ENCODE results near the gene OR11H7.
"Not testable (repeated sequence)": the region's sequence is repeated elsewhere in the genome, so short reads cannot be mapped to it uniquely, and the experiment has no call there.

Gene OR11H7

DNA sequence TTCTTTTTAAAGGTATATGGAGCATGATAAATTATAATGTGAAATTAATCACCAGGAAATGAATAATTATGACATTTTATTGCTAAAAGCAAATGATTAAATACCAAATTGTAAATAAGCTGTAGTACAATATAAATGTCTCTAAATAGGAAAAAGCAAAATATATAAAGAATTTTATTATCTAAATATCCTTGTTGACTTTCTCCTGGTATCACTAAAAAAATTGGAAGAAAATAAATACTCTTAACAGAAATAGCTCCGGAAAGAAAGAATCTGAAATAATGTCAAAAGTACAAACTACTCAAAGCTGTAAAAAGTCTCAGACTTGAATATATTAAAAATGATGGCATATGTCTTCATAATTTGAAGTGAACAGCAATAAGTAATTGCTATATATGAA, at the start of gene OR11H7:
Gene OR11H7 (plus strand): TSS at position 301 of the 400 bp plus-strand sequence.
- DNase-seq = no peak

DNA sequence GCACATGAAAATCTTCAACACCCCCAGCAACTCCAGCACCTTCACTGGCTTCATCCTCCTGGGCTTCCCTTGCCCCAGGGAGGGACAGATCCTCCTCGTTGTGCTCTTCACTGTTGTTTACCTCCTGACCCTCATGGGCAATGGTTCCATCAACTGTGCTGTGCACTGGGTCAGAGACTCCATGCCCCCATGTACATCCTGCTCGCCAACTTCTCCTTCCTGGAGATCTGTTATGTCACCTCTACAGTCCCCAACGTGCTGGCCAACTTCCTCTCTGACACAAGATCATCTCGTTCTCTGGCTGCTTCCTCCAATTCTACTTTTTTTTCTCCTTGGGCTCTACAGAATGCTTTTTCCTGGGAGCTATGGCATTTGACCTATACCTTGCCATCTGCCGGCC, 49.6 kb upstream of the OR11H7 start:
- DNase-seq = no peak

DNA sequence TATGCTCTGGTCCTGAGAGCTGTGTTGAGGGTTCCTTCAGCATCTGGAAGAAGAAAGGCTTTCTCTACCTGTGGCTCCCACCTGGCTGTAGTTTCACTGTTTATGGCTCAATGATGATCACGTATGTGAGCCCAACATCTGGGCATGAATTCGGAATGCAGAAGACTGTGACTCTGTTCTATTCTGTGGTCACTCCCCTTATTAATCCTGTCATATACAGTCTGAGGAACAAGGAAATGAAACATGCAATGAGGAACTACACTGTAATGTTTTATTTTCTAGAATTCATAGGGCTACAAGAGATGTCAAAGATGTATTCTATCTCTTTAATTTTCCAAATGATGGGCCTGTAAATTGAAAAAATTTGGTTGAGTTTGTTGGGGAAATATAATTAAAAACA, 48.9 kb upstream of the OR11H7 start:
- no peak for DNase-seq

DNA sequence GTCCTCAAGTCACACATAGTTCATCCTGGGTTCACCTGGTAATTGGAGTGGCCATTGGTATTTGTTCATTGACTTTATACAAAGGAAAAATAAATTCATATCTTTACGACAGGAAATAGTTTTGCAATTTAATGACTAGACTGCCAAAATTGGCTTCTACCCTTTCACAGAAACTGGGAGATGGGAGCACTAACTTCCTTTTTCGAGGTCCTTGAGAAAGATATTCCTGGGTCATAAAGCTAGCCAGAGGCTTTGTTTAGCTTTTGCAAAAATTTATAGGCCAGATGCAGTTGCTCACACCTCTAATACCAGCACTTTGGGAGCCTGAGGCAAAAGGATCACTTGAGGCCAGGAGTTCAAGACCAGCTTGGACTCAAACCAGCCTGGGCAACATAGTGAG, 48.3 kb upstream of the OR11H7 start:
- DNase-seq = no peak

DNA sequence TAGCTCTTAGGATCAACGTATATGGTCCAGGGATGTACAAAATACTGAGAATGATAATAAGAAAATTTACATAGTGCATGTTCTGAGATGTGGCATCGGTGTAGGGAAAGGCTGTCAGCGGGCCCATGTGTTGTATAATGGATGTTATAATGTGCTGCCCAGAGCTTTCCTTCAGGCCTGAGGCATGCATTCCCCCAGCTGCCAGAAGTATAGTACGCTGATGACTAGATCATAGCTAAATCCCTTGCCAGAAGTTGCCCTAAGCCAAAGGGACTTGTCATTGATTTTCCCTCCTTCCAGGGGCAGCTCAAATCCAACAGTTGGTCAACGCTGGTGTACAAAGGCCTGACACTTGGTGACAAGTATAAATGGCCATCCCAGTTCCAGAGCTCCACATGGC, 44.6 kb upstream of the OR11H7 start:
- no peak for DNase-seq

DNA sequence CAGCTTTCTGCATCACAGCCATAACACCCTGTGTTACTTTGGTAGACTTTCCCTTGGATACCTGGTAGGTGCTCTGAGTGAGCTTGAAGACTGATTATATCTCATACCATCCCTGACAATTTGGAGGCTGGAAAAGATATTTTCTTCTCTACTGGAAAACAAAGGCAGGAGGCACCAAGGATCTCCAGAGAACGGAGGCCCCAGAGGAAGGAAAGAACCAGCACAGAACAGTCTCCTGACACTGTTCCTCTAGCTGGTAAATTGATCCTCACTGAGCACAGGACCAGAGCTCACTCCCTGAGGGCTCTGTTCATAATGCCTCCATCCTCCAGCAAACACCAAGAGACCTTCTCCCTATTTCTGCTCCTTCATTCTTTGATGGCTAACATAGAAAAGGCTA, 38.2 kb upstream of the OR11H7 start, which contains the start of gene OR11G2:
Gene OR11G2 (plus strand): TSS at position 301 of the 400 bp plus-strand sequence. CDS start 6,542 bp downstream, outside the sequence.
- DNase-seq = no peak

DNA sequence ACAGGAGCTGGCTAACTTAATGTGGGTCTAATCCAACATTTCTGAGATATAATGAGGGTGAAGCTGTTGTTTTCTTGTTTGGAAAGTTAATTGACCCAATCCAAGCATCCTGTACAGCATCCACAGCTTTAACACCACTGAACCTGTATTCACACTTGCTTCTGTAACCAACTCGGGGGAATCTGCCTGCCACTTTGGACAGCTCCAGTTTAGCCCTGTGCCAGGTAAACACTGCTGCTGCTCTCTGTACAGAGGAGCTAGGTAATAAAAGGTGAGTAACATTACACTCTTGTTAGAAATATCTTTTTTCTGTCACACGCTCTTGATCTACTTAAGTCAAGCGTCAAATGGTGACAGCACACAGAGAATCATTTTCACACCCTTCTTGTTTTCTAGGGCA, 37.4 kb upstream of the OR11H7 start:
- DNase-seq = no peak

DNA sequence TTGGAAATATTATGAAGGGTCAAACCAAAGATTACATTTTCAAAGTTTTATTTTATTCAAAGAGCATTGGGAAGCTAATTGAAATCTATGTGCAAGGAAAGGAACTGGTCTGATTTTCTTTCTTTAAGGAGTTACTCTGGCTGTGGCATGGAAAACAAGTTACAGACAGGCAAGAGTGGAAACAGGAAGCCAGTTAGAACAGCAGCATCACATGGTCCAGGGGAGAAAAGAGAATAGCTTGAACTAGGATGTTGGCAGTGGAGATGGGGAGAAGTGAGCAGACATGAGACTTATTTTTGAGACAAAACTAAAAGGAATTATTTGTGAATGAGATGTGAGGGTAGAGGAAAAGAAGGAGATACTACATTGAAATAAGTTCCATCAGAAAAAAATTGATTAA, 34.7 kb upstream of the OR11H7 start:
- no peak for DNase-seq

DNA sequence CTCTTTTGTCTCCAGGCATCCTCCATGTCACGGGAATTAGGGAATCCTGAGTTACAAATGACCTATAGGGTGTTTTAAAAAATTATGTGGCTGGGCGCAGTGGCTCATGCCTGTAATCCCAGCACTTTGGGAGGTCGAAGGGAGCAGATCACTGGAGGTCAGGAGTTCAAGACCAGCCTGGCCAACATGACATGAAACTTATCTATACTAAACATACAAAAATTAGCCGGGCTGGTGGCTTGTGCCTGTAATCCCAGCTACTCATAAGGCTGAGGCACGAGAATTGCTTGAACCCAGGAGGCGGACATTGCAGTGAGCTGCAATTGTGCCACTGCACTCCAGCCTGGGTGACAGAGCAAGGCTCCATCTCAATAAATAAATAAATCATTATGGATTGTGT, 33.6 kb upstream of the OR11H7 start:
- DNase-seq = not testable (repeated sequence)

DNA sequence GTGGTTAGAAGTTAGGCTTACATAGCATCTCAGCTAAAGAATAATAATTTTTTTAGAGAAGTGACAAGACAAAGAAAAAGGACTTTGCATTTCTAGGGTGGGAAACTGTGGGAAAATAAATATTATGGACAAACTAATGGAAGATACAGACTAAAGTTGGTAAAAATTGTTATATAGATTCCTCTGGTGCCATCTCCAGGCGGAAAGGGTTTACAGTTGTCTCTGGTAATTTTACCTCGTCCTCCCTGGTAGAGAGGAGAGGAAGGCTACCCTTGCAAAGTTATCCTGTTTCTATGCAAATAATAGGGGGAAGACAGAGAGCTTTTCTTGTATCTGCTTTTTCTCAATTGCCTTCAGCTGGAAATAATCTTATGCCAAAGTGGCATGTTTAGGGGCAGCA, 32.9 kb upstream of the OR11H7 start:
- DNase-seq = no peak

DNA sequence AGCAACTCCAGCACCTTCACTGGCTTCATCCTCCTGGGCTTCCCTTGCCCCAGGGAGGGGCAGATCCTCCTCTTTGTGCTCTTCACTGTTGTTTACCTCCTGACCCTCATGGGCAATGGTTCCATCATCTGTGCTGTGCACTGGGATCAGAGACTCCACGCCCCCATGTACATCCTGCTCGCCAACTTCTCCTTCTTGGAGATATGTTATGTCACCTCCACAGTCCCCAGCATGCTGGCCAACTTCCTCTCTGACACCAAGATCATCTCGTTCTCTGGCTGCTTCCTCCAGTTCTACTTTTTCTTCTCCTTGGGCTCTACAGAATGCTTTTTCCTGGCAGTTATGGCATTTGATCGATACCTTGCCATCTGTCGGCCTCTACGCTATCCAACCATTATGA, 31.3 kb upstream of the OR11H7 start:
- no peak for DNase-seq

DNA sequence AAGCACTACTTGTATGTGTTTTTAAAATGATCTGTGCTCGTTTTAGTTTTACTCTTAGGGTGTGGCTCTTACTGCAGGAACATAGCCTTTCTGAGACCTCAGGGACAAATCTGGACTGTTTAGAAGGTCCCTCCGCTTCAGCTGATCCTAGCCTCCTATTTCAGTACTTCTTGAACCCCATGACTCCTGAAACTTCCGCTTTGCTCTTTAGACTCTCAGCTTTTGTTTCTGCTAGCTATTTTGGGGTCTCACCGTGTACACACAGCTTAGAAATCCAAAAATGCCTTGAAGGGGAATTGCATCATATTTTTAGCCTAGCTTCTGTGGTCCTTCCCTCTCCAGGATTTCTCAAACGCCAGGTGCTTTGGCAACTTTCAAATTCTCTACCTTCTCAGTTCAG, 29.8 kb upstream of the OR11H7 start:
- DNase-seq = no peak

DNA sequence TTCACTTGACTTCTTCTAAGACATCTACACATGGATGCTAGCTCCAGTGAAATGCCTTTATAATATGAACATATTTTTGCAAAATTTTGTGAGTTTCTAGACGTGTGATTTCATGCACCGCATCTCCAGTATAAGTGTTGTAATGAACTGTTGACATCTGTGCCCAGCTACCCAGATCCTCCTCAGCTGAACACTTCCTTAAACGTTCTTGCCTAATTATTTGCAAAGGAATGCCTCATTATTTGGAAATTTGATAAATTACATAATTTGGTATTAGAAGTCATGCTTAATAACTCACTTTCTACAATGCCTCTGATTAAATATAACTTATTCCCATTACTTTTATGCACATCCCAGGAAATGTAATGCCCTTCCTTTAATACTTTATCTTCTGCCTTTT, 24.1 kb upstream of the OR11H7 start:
- DNase-seq = no peak

DNA sequence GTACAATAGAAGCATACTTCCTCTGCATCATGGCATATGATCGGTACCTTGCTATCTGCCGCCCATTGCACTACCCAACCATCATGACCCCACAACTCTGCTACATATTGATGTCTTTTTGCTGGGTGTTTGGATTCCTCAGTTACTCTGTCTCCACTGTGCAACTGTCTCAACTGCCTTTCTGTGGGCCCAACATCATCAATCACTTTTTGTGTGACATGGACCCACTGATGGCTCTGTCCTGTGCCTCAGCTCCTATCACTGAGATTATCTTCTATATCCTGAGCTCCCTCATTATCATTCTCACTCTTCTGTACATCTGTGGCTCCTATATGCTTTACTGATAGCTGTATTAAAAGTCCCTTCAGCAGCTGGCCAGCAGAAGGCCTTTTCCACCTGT, 19.2 kb upstream of the OR11H7 start:
- no peak for DNase-seq

DNA sequence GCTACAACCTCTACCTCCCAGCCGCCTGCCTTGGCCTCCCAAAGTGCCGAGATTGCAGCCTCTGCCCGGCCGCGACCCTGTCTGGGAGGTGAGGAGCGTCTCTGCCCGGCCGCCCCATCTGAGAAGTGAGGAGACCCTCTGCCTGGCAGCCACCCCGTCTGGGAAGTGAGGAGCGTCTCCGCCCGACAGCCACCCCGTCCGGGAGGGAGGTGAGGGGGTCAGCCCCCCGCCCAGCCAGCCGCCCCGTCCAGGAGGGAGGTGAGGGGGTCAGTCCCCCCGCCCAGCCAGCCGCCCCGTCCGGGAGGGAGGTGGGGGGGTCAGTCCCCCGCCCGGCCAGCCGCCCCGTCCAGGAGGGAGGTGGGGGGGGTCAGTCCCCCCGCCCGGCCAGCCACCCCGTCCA, 16.4 kb upstream of the OR11H7 start:
- not testable (repeated sequence) for DNase-seq

DNA sequence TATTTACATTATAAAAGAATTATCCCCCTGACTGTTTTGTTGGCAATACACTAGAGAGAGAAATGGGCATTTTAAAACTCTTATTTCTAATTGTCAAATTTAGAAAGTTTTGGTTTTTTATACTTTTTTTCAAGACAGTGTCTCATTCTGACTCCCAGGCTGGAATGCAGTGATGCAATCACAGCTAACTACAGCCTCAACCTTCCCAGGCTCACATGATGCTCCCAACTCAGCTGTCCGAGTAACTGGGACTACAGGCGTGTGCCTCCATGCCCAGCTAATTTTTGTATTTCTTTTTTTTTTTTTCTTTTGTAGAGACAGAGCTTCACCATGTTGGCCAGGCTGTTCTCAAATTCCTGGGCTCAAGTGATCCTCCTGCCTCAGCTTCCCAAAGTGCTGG, 13.6 kb upstream of the OR11H7 start:
- no peak for DNase-seq

DNA sequence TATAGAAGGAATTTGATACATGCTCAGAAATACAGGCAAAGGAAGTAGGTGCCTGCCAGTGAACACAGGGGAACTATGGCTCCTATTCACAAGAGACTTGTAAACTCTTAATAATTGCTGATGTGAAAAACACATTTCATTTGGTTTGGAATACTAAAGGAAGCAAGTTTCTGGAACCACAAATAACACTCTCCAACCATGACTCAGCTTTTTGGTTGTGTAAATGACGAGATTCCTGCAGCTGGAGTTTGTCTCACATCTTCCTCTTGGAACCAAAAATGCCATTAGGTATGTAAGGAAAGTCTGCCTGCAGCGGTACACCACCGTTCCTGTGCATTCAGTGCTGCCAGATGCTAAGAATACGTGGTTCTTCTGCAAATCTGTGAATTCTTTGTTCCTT, 9.7 kb upstream of the OR11H7 start:
- no peak for DNase-seq

DNA sequence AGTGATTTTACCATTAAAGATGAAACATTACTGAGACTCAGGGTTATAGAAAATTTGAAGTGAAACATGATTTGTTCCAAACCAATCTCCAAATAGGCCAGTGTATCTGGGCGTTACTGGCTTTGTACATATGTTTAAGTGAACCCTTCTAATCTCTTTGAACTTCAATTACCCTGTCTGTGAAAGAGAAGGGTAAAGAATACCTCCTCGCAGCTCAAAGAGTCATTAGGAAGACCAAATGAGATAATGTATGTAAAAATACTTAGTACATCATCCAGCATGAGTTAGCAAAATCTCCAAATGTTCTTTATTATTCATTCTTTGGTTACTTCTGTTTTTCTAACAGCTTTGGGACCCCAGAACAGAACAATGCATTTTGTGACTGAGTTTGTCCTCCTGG, 5.4 kb upstream of the OR11H7 start, which contains the start of gene OR11H6:
Gene OR11H6 (plus strand): TSS at position 301 of the 400 bp plus-strand sequence. CDS start 0 bp downstream, at position 301.
- no peak for DNase-seq

DNA sequence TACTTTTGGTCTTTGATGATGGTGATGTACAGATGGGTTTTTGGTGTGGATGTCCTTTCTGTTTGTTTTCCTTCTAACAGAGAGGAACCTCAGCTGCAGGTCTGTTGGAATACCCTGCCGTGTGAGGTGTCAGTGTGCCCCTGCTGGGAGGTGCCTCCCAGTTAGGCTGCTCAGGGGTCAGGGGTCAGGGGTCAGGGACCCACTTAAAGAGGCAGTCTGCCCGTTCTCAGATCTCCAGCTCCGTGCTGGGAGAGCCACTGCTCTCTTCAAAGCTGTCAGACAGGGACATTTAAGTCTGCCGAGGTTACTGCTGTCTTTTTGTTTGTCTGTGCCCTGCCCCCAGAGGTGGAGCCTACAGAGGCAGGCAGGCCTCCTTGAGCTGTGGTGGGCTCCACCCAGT, 6.6 kb downstream of the OR11H7 start:
- DNase-seq = not testable (repeated sequence)

DNA sequence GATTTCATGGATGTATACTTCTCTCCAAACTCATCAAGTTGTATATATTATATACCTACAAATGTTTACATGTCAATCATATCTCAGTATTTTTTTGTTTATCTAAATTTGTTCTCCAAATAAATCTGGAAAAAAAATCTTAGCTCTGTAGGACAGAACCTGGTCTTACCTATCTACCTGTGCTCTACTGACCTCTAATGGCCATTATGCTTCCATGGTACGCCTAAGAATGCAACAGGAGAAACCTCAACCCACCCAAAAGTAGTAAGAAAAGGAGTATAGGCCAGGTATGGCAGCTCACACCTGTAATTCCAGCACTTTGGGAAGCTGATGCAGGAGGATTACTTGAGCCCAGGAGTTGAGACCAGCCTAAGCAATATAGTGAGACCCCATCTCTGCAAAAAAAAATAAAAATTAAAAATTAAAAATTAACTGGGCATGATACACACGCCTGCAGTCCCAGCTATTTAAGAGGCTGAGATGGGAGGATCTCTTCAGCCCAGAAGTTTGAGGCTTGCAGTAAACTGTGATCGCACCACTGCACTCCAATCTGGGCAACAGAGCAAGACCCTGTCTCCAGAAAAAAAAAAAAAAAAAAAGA, 19.0 kb downstream of the OR11H7 start:
- no peak for DNase-seq

DNA sequence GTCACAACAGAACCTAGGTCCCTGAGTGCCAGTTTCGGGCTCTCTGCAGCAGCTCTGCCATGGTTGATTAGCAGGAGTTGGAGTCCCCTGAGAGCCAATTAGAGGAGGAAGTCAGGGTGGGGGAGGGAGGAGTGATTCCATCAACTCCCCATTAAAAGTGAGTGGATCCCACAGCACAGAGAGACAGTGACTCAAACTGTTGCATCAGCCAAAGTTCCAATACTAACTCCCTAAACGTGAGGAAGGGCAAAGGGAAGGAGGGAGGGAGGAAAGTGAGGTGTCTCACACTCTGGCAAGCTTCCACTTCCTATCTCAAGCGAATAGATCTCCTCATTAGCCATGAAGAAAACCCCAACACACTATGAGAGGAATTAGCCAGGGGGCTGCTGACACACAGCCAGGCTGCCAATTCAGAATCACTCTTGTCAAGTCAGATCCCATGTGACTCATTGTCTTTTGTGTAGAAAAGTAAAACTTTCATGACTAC, 33.9 kb downstream of the OR11H7 start:
- DNase-seq = no peak

DNA sequence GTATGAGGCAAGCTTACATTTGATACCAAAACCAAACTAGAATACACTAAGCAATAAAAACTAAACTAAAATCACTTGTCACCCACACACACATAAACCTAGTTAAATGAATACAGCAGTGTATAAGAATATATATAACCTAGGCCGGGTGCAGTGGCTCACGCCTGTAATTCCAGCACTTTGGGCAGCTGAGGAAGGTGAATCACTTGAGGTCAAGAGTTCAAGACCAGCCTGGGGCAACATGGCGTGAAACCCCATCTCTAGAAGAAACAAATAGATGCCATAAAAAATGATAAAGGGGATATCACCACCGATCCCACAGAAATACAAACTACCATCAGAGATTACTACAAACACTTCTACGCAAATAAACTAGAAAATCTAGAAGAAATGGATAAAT, 35.6 kb downstream of the OR11H7 start:
- not testable (repeated sequence) for DNase-seq

DNA sequence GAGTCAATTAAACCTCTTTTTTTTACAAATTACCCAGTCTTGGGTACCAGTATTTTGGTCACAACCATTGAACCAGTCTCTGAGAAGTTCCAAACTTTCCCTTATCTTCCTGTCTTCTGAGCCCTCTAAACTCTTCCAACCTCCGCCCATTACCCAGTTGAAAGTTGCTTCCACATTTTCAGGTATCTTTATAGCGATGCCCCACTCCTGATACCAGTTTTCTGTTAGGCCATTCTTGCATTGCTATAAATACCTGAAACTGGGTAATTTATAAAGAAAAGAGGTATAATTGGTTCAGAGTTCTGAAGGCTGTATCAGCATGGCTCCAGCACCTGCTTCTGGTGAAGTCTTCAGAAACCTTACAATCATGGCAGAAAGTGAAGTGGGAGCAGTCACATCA, 45.3 kb downstream of the OR11H7 start:
- DNase-seq = no peak

DNA sequence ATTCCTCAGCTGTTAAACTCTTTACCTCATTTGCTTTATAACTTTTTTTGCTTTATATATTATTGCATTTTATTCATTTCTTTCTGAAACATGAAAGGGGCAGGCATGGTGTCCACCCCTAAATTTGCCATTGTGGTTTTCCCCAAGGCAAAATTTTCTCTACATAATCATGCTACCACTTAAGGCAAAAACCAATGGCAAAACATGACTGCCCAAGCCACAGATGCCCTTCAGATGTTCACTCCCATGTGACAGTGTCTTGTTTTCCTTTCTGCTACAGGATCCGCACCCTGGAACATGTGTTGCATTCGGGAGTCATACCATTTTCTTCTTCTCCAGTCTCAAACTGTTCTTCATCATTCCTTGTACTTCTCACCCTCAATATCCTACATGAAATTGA, 48.6 kb downstream of the OR11H7 start:
- DNase-seq = no peak

DNA sequence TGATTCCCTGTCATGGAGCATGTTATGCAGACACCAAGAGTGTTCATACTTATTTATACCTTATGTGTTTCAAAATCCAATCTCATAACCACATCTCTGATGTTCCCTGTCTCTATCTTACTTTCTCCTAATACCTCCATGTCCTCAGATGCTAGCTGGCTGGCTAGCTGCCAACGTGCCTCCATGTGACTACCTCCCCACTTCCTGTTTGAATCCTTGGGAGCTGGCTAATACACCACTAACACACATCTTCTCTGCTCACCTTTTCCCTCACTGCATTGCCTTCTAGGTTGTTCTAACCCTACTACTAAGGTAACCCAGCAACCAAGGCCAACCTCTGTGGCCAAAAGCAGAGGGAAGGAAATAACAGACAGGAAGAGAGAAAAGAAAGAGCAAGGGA, 49.6 kb downstream of the OR11H7 start:
- no peak for DNase-seq

Measured in stimulated activated CD4-positive, alpha-beta T cell treated with anti-CD3 and anti-CD28 coated beads, Interleukin-1b, Interleukin-23, amount 100 ng/mL, for 48 hours (primary cell).